GM23338 (cell line): ENCODE measurements around the gene SLC13A3. TPM values are rescaled to one million over a fixed set of nuclear protein-coding genes. Genes with fewer than 3 reads are reported as not detected.

Source experiments
- CREB1 ChIP-seq: fragments of 250-450 bp; sonication (Bioruptor Pico); IDR thresholded peaks from 2 replicates; pipeline ENCODE4 v1.5.0; 2020; ENCODE audit warnings: low read depth, mild to moderate bottlenecking, moderate library complexity
- EZH2 ChIP-seq: fragments of 200-600 bp; sonication (generic); IDR thresholded peaks from one replicate; pipeline ENCODE4 v1.8.0; 2017; ENCODE audit warnings: antibody characterized with exemption, mild to moderate bottlenecking, low read depth; ENCODE audit not compliant: unreplicated experiment
- NANOG ChIP-seq: IDR thresholded peaks from 2 replicates; pipeline ENCODE4 v1.6.1; 2016; ENCODE audit warnings: antibody characterized with exemption, borderline replicate concordance
- STAT1 ChIP-seq: IDR thresholded peaks from one replicate; pipeline ENCODE4 v1.6.1; 2016; ENCODE audit warnings: antibody characterized with exemption; ENCODE audit not compliant: unreplicated experiment
- ZNF114 ChIP-seq: fragments of 250-450 bp; sonication (Bioruptor Pico); IDR thresholded peaks from 2 replicates; pipeline ENCODE4 v1.5.0; 2020; ENCODE audit warnings: mild to moderate bottlenecking, moderate library complexity
- ZNF331 ChIP-seq: fragments of 250-450 bp; sonication (Bioruptor Pico); IDR thresholded peaks from 2 replicates; pipeline ENCODE4 v1.5.0; 2020; ENCODE audit warnings: low read depth, mild to moderate bottlenecking, moderate library complexity
- polyA plus RNA-seq: library from polyadenylated mRNA; unstranded; fragments of >200 nt; fragmentation: Nextera tagmentation; extraction: Ambion mirVana; gene quantifications from 2 replicates; pipeline ENCODE4 v1.2.1, GENCODE V29; 2016
- total RNA-seq: library from RNA; depleted of rRNA; stranded (reverse); fragments of >200 nt; shearing (Covaris generic); gene quantifications from 2 replicates; pipeline ENCODE4 v1.2.3, GENCODE V29; 2014
- TF ChIP-seq, protein P1 (sequence below): fragments of 250-450 bp; sonication (Bioruptor Pico); IDR thresholded peaks from 2 replicates; pipeline ENCODE4 v1.5.0; 2020; ENCODE audit warnings: mild to moderate bottlenecking, moderate library complexity
- TF ChIP-seq, protein P2 (sequence below): IDR thresholded peaks from one replicate; pipeline ENCODE4 v1.6.1; 2018; ENCODE audit warnings: antibody characterized with exemption; ENCODE audit not compliant: unreplicated experiment
- TF ChIP-seq, protein P3 (sequence below), 2 experiments: fragments of 200-600 bp in 1 of 2; sonication (generic) in 1 of 2; conservative IDR thresholded peaks; 2 replicates each; pipeline versions ENCODE4 v1.5.1 to v1.6.1; 2016 to 2017; ENCODE audit warnings: antibody characterized with exemption in 2 of 2, low read depth in 2 of 2, mild to moderate bottlenecking in 2 of 2, moderate library complexity in 1 of 2

Gene SLC13A3
- total and polyA plus RNA-seq, 2 experiments from 2014 or later = 8.6 to 9.1 TPM

DNA sequence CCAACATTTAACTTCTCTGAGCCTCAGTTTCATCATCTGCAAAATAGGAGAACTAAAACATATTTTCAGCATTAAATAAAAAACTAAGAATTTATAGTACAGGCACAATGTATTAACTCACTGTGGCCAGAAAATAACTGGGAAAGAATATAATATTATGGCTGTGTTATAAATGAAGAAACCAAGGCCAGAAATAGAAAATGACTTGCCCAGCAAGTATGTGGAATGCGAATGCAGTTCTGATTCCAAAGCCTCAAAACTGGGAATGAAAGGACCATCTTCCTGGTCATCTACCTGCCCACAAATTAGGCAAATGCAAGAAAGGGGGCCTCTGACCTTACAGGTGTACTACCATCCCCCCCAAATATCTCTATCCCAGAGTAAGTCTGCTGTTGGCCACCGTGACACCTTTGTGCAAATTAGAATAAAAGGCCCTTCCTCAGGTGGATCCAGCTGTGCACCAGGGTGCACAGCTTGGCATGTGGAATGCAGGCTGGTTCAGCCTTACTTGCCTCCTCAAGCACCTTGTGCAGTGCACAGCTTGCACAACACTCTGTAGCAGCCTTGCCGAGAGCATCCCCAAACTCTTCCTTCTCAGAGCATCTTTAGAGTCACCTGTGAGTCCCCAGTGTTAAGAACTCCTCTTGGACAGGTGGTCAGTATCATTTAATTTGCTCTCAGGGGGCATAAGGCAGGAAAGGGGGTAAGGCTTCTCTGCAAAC, 4.4 kb downstream of the SLC13A3 start (continued):
- TF ChIP-seq, protein P1, sequence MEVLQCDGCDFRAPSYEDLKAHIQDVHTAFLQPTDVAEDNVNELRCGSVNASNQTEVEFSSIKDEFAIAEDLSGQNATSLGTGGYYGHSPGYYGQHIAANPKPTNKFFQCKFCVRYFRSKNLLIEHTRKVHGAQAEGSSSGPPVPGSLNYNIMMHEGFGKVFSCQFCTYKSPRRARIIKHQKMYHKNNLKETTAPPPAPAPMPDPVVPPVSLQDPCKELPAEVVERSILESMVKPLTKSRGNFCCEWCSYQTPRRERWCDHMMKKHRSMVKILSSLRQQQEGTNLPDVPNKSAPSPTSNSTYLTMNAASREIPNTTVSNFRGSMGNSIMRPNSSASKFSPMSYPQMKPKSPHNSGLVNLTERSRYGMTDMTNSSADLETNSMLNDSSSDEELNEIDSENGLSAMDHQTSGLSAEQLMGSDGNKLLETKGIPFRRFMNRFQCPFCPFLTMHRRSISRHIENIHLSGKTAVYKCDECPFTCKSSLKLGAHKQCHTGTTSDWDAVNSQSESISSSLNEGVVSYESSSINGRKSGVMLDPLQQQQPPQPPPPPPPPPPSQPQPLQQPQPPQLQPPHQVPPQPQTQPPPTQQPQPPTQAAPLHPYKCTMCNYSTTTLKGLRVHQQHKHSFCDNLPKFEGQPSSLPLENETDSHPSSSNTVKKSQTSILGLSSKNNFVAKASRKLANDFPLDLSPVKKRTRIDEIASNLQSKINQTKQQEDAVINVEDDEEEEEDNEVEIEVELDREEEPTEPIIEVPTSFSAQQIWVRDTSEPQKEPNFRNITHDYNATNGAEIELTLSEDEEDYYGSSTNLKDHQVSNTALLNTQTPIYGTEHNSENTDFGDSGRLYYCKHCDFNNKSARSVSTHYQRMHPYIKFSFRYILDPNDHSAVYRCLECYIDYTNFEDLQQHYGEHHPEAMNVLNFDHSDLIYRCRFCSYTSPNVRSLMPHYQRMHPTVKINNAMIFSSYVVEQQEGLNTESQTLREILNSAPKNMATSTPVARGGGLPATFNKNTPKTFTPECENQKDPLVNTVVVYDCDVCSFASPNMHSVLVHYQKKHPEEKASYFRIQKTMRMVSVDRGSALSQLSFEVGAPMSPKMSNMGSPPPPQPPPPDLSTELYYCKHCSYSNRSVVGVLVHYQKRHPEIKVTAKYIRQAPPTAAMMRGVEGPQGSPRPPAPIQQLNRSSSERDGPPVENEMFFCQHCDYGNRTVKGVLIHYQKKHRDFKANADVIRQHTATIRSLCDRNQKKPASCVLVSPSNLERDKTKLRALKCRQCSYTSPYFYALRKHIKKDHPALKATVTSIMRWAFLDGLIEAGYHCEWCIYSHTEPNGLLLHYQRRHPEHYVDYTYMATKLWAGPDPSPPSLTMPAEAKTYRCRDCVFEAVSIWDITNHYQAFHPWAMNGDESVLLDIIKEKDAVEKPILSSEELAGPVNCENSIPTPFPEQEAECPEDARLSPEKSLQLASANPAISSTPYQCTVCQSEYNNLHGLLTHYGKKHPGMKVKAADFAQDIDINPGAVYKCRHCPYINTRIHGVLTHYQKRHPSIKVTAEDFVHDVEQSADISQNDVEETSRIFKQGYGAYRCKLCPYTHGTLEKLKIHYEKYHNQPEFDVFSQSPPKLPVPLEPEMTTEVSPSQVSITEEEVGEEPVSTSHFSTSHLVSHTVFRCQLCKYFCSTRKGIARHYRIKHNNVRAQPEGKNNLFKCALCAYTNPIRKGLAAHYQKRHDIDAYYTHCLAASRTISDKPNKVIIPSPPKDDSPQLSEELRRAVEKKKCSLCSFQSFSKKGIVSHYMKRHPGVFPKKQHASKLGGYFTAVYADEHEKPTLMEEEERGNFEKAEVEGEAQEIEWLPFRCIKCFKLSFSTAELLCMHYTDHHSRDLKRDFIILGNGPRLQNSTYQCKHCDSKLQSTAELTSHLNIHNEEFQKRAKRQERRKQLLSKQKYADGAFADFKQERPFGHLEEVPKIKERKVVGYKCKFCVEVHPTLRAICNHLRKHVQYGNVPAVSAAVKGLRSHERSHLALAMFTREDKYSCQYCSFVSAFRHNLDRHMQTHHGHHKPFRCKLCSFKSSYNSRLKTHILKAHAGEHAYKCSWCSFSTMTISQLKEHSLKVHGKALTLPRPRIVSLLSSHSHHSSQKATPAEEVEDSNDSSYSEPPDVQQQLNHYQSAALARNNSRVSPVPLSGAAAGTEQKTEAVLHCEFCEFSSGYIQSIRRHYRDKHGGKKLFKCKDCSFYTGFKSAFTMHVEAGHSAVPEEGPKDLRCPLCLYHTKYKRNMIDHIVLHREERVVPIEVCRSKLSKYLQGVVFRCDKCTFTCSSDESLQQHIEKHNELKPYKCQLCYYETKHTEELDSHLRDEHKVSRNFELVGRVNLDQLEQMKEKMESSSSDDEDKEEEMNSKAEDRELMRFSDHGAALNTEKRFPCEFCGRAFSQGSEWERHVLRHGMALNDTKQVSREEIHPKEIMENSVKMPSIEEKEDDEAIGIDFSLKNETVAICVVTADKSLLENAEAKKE (CRISPR knock-in tag) = no peak
- TF ChIP-seq, protein P2, sequence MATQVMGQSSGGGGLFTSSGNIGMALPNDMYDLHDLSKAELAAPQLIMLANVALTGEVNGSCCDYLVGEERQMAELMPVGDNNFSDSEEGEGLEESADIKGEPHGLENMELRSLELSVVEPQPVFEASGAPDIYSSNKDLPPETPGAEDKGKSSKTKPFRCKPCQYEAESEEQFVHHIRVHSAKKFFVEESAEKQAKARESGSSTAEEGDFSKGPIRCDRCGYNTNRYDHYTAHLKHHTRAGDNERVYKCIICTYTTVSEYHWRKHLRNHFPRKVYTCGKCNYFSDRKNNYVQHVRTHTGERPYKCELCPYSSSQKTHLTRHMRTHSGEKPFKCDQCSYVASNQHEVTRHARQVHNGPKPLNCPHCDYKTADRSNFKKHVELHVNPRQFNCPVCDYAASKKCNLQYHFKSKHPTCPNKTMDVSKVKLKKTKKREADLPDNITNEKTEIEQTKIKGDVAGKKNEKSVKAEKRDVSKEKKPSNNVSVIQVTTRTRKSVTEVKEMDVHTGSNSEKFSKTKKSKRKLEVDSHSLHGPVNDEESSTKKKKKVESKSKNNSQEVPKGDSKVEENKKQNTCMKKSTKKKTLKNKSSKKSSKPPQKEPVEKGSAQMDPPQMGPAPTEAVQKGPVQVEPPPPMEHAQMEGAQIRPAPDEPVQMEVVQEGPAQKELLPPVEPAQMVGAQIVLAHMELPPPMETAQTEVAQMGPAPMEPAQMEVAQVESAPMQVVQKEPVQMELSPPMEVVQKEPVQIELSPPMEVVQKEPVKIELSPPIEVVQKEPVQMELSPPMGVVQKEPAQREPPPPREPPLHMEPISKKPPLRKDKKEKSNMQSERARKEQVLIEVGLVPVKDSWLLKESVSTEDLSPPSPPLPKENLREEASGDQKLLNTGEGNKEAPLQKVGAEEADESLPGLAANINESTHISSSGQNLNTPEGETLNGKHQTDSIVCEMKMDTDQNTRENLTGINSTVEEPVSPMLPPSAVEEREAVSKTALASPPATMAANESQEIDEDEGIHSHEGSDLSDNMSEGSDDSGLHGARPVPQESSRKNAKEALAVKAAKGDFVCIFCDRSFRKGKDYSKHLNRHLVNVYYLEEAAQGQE = no peak
- no peak for TF ChIP-seq EZH2
- TF ChIP-seq STAT1 = no peak
- no peak for TF ChIP-seq NANOG
- no peak for TF ChIP-seq ZNF331 (CRISPR knock-in tag)
- TF ChIP-seq CREB1 (CRISPR knock-in tag) = no peak
- TF ChIP-seq, protein P3, sequence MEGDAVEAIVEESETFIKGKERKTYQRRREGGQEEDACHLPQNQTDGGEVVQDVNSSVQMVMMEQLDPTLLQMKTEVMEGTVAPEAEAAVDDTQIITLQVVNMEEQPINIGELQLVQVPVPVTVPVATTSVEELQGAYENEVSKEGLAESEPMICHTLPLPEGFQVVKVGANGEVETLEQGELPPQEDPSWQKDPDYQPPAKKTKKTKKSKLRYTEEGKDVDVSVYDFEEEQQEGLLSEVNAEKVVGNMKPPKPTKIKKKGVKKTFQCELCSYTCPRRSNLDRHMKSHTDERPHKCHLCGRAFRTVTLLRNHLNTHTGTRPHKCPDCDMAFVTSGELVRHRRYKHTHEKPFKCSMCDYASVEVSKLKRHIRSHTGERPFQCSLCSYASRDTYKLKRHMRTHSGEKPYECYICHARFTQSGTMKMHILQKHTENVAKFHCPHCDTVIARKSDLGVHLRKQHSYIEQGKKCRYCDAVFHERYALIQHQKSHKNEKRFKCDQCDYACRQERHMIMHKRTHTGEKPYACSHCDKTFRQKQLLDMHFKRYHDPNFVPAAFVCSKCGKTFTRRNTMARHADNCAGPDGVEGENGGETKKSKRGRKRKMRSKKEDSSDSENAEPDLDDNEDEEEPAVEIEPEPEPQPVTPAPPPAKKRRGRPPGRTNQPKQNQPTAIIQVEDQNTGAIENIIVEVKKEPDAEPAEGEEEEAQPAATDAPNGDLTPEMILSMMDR (conservative IDR thresholded peaks at IDR 0.05; ENCODE audit: low read depth in 2 of 2) = no peak
- TF ChIP-seq ZNF114 = no peak
